DMS 273 (cell line): ENCODE results near the gene GKN2.
"Not testable (repeated sequence)": the region's sequence is repeated elsewhere in the genome, so short reads cannot be mapped to it uniquely, and the experiment has no call there.

Source experiments
- DNase-seq: peaks from one replicate; lab custom pipeline; 2025; ENCODE audit not compliant: unreplicated experiment; lab: John Stamatoyannopoulos, UW

Gene GKN2

GRCh38 chr2:68921646-68922045 lies 31.0 kb downstream of the GKN2 start:
- no peak for DNase-seq

DNA sequence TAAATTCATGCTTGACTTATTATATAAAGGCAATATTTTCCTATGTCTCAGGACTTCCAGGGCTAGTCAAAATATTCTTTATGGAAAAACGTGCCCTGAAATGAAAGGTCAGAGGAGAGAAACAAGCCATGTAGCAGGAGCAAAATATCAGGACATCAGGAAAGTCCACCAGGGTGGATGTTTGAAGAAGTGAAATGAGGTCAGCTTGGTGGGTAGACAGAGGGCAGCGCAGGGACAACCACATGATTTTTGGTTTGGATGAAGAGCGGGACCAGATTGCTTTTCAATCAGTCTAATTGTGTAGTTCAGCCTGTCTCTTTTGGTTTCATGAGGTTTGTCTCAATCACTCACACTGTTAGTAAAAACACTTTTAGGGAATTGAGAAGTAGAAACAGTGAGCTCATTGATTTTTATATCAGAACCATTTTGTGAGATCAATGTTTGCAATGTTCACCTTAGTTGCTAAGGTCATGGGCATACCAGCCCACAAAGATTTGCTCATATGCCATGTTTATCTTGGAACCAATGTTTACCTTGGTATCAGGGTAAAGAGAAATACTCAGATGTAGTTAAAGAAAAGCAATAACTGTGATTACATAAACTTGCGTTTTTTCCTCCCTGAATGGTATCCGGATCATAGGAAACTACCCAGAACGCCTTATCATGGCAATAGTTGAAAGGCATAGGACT lies 32.1 kb downstream of the GKN2 start:
- DNase-seq, result no peak

- DNase-seq, result no peak
These were observed 34.2 kb downstream of the GKN2 start for GRCh38 chr2:68918497-68918896.

DNA sequence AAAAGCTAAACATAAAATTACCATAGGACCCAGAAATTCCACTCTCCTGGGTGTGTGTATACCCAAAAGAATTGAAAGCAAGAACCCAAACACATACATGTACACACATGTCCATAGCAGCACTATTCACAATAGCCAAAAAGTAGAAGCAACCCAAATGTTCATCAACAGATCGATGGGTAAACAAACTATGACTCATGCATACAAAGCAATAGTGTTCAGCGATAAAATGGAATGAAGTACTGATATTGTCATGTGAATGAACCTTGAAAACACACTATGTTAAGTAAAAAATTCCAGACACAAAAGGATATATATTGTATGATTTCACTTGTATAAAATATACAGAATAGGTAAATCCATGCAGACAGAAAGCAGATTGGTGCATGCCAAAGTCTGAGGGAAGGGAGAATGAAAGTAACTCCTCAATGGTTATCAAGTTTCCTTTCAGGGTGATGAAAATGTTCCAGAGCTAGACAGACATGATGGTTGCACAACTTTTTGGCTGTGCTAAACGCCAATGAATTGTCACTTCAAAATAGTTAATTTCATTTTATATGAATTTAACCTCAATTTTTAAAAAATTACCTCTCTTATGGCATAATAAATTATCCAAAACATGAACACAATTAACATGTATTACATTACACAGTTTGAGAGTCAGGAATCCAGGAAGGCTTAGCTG lies 35.5 kb downstream of the GKN2 start:
- DNase-seq, result no peak

- no peak for DNase-seq
These were observed 36.5 kb downstream of the GKN2 start for GRCh38 chr2:68916226-68916625.

- no peak for DNase-seq
These were observed 37.3 kb downstream of the GKN2 start for GRCh38 chr2:68915393-68915792.

DNA sequence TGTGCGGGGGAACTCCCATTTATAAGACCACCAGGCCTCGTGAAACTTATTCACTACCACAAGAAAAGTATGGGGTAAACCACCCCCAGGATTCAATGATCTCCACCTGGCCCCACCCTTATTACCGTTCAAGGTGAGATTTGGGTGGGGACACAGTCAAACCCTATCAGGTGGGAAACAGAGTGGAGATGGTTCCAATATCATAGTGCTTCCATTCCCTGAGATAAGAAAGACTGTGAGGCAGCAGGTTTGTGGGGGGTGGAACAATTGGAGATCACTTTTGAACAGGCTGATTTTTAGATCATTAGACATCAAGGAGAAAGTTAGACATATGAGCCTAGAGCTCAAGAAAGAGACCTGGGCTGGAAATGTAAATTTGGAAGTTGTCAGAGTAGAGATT lies 39.3 kb downstream of the GKN2 start:
- DNase-seq, result no peak

- no peak for DNase-seq
These were observed 40.0 kb downstream of the GKN2 start for GRCh38 chr2:68912732-68913131.

GRCh38 chr2:68912111-68912510 lies 40.6 kb downstream of the GKN2 start:
- DNase-seq, result no peak

DNA sequence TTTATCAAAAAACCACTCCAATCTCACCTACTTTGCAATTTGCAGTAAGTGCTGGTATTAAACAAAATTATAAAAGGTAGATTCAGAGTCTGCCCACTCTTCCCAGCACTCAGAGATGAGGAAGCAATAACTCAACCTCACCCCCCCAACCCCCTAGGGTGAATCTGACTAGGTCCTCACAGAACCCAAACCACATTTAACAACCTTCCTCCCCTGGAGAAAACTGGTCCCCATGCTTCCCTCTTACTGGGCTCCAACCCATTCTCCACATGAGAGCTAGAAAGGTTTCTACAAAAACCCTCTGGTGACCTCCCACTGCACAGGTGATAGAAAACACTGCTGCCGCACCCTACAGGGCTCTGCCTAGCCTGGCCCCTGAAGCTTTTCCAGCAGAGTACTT lies 41.0 kb downstream of the GKN2 start:
- no peak for DNase-seq

GRCh38 chr2:68911246-68911645 lies 41.4 kb downstream of the GKN2 start:
- no peak for DNase-seq

GRCh38 chr2:68909793-68910674 lies 42.7 kb downstream of the GKN2 start:
- DNase-seq, result peak; percentile 90

- DNase-seq, result peak; percentile 82
These were observed 44.2 kb downstream of the GKN2 start for GRCh38 chr2:68908392-68908970.

- no peak for DNase-seq
These were observed 44.8 kb downstream of the GKN2 start for GRCh38 chr2:68907920-68908253.

GRCh38 chr2:68907232-68907919 lies 45.3 kb downstream of the GKN2 start:
- DNase-seq, result no peak

GRCh38 chr2:68906716-68907115 lies 46.0 kb downstream of the GKN2 start:
- DNase-seq, result no peak

- DNase-seq, result no peak
These were observed 47.6 kb downstream of the GKN2 start for GRCh38 chr2:68905116-68905515.

GRCh38 chr2:68901561-68901960 lies 51.1 kb downstream of the GKN2 start:
- no peak for DNase-seq

- DNase-seq, result peak; percentile 15
These were observed 51.5 kb downstream of the GKN2 start for GRCh38 chr2:68901199-68901514.

GRCh38 chr2:68900496-68901198 lies 52.0 kb downstream of the GKN2 start:
- DNase-seq, result no peak

DNA sequence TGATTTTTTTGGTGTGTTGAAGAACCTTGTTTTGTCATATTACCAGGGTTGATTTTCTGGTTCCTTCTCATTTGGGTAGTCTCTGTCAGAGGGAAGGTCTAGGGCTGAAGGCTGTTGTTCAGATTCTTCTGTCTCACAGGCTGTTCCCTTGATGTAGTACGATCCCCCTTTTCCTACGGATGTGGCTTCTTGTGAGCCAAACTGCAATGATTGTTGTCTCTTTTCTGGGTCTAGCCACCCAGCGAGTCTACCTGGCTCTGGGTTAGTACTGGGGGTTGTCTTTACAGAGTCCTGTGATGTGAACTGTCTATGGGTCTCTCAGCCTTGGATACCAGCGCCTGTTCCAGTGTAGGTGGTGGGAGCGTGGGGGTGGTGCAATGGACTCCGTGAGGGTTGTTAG lies 56.7 kb downstream of the GKN2 start:
- not testable (repeated sequence) for DNase-seq
